MM.1S (cell line): Measurements from ENCODE around the gene ASGR1.

Experiments
- DNase-seq: peaks from one replicate; pipeline ENCODE4 v3.0.0-alpha.2; 2015
- H2AFZ ChIP-seq: fragments of 300-600 bp; sonication (generic); 2 replicates; pipeline ENCODE4 v1.6.0; 2016; ENCODE audit warnings: antibody characterized with exemption, low read length
- H3F3A ChIP-seq: fragments of 300-600 bp; sonication (generic); 2 replicates; pipeline ENCODE4 v1.6.1; 2016; ENCODE audit warnings: mild to moderate bottlenecking, antibody characterized with exemption, low read length, moderate library complexity, mixed read lengths; ENCODE audit not compliant: insufficient read depth
- H3K27ac ChIP-seq: fragments of 300-600 bp; sonication (generic); 2 replicates; pipeline ENCODE4 v1.5.1; 2016; ENCODE audit warnings: mild to moderate bottlenecking, low read length
- H3K27me3 ChIP-seq: fragments of 300-600 bp; sonication (generic); replicated peaks from 2 replicates; pipeline ENCODE4 v1.6.0; 2016; ENCODE audit warnings: low read length; ENCODE audit not compliant: insufficient read depth
- H3K36me3 ChIP-seq: fragments of 300-600 bp; sonication (generic); replicated peaks from 2 replicates; pipeline ENCODE4 v1.6.1; 2016; ENCODE audit warnings: mild to moderate bottlenecking, low read length, mixed read lengths; ENCODE audit not compliant: insufficient read depth
- H3K4me1 ChIP-seq: fragments of 300-600 bp; sonication (generic); 2 replicates; pipeline ENCODE4 v1.6.1; 2016; ENCODE audit warnings: low read length, mixed read lengths
- H3K4me2 ChIP-seq: fragments of 300-600 bp; sonication (generic); 2 replicates; pipeline ENCODE4 v1.6.0; 2016; ENCODE audit warnings: low read depth, low read length
- H3K4me3 ChIP-seq: fragments of 300-600 bp; sonication (generic); 2 replicates; pipeline ENCODE4 v1.5.1; 2016; ENCODE audit warnings: low read length, mixed read lengths
- H3K79me2 ChIP-seq: fragments of 300-600 bp; sonication (generic); 2 replicates; pipeline ENCODE4 v1.6.1; 2016; ENCODE audit warnings: mixed run types, low read length, mixed read lengths
- H3K9ac ChIP-seq: fragments of 300-600 bp; sonication (generic); 2 replicates; pipeline ENCODE4 v1.6.1; 2016; ENCODE audit warnings: low read length, mixed read lengths
- H3K9me2 ChIP-seq: fragments of 300-600 bp; sonication (generic); replicated peaks from 2 replicates; pipeline ENCODE4 v1.6.1; 2016; ENCODE audit warnings: mild to moderate bottlenecking, low read length, mixed read lengths; ENCODE audit not compliant: insufficient read depth
- H3K9me3 ChIP-seq: fragments of 300-600 bp; sonication (generic); replicated peaks from 2 replicates; pipeline ENCODE4 v1.6.1; 2016; ENCODE audit warnings: mild to moderate bottlenecking, low read length, mixed read lengths; ENCODE audit not compliant: insufficient read depth
- H4K20me1 ChIP-seq: fragments of 300-600 bp; sonication (generic); 2 replicates; pipeline ENCODE4 v1.6.1; 2016; ENCODE audit warnings: mild to moderate bottlenecking, low read length, moderate library complexity, mixed read lengths; ENCODE audit not compliant: insufficient read depth
- CTCF ChIP-seq: fragments of 300-600 bp; sonication (generic); IDR thresholded peaks from 2 replicates; pipeline ENCODE4 v1.5.1; 2016; ENCODE audit warnings: antibody characterized with exemption, low read length, mixed read lengths
- EZH2 ChIP-seq: fragments of 300-600 bp; sonication (generic); optimal IDR thresholded peaks from 2 replicates; pipeline ENCODE3; 2017; ENCODE audit warnings: low read depth, mild to moderate bottlenecking, antibody characterized with exemption, low read length, mixed read lengths
- EZH2phosphoT487 ChIP-seq: fragments of 300-600 bp; sonication (generic); IDR thresholded peaks from 2 replicates; pipeline ENCODE4 v1.6.1; 2018; ENCODE audit warnings: antibody characterized with exemption, low read length

The ASGR1 gene

DNA sequence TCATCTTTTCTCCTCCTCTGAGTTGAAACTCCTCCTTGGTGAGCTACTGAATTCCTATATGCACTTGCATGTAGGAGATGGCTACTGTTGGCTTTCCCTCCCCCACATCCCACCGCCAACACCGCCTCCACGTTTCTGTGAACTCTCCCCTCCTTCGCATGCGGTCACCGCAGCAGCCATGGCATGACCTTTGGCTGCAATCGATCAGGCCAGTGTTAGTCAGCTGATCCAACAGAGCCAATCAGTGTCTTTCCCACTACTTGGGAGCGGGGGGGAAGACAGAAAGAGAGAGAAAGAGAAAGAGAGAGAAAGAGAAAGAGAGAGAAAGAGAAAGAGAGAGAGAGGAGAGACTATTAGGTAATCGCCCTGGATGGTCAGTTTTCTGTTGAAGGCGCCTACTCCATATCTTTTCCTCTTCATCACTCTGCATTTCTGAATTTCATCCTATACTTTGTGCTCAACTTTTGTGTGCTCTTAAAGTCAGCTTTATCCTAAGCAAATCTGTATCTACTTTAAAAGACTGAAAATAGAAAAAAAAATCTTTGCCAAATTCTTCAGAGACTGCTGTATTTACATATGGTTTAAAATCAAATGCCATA, 22.7 kb downstream of the ASGR1 start:
- Histone ChIP-seq H3K27ac (no peak overlapping the region), H3K27me3 (peaks cover 96% of the 10 kb centered on the region), H3K79me2 (no peaks in the 10 kb centered on the region), H3K9ac (no peak overlapping the region), H2AFZ (no peak overlapping the region), H3K4me1 (no peaks in the 10 kb centered on the region), H3F3A (no peaks in the 10 kb centered on the region), H3K4me3 (no peak overlapping the region), H3K4me2 (no peak overlapping the region), H3K36me3 (no peaks in the 10 kb centered on the region), H3K9me2 (no peaks in the 10 kb centered on the region), H4K20me1 (no peaks in the 10 kb centered on the region), H3K9me3 (no peaks in the 10 kb centered on the region)
- TF ChIP-seq CTCF (no peak), EZH2phosphoT487 (no peak), EZH2 (no peak)
- no peak for DNase-seq

DNA sequence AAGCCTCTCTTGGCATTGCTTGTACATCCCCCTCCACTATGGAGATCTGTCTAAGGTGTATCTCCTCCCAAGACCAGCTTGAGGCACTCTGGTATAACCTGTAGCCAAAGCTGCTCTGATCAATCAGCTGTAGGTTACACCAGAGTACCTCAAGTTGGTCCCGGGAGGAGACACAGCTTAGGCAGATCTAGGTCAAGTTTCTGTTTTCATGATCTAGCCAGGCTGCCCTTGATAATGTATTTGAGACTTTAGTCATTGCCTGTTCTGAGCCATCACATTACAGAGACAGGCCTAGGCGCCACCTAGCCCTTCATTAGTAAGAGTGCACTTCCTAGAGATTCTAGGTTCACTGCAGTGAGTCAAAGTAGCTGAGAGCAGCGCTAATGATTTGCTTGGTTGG, 31.4 kb downstream of the ASGR1 start:
- Histone ChIP-seq H3F3A (no peaks in the 10 kb centered on the region), H3K36me3 (no peaks in the 10 kb centered on the region), H4K20me1 (no peaks in the 10 kb centered on the region), H3K4me2 (no peak overlapping the region), H3K27ac (no peak overlapping the region), H3K27me3 (peaks cover 73% of the 10 kb centered on the region), H3K4me3 (no peak overlapping the region), H3K9me3 (no peaks in the 10 kb centered on the region), H3K9ac (no peak overlapping the region), H2AFZ (no peak overlapping the region), H3K79me2 (no peaks in the 10 kb centered on the region), H3K4me1 (no peaks in the 10 kb centered on the region), H3K9me2 (no peaks in the 10 kb centered on the region)
- TF ChIP-seq EZH2phosphoT487: no peak
- TF ChIP-seq EZH2: no peak
- no peak for TF ChIP-seq CTCF
- no peak for DNase-seq

DNA sequence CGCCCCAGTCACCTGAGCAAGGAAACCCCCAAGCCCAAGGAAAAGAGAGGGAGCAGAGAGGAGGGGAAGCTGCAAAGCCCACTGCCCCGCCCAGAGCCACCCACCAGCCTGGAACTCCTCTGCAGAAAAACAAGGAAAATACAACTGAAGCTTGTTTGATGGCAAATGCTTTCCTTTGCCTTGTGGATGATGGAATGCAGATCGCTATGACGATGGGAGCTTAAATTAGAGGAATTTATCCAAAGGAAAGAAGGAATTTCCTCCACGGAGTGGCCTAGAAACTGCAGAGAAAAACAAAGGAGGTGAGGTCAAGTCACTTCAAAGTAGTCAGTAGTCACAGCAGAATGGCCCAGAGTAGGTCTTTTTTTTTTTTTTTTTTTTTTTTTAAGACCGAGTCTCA, 33.1 kb downstream of the ASGR1 start:
- no peak overlapping the region for H2AFZ ChIP-seq
- no peaks in the 10 kb centered on the region for H3K36me3 ChIP-seq
- H3K4me1 ChIP-seq: no peaks in the 10 kb centered on the region
- H3K79me2 ChIP-seq: no peaks in the 10 kb centered on the region
- no peak overlapping the region for H3K9ac ChIP-seq
- H4K20me1 ChIP-seq: no peaks in the 10 kb centered on the region
- H3K9me3 ChIP-seq: no peaks in the 10 kb centered on the region
- no peak overlapping the region for H3K4me3 ChIP-seq
- no peak for DNase-seq
- TF ChIP-seq EZH2phosphoT487 (no peak), EZH2 (no peak), CTCF (no peak)
- H3K27me3 ChIP-seq: peaks cover 72% of the 10 kb centered on the region
- no peak overlapping the region for H3K27ac ChIP-seq
- no peak overlapping the region for H3K4me2 ChIP-seq
- no peaks in the 10 kb centered on the region for H3K9me2 ChIP-seq
- H3F3A ChIP-seq: no peaks in the 10 kb centered on the region
